H9 (cell line): ENCODE measurements around the gene ARHGEF10L. TPM values are rescaled to one million over a fixed set of nuclear protein-coding genes. Genes with fewer than 3 reads are reported as not detected.
A peak's percentile ranks its signal among the peaks of the same experiment; 100 is the strongest.

Experiments
- DNase-seq: peaks from one replicate; pipeline ENCODE4 v3.0.0-alpha.2; 2017
- H2AFZ ChIP-seq: one replicate; pipeline ENCODE4 v1.6.1; 2013; ENCODE audit warnings: mild to moderate bottlenecking, low read length, control low read depth, moderate library complexity
- H2AK5ac ChIP-seq: 2 replicates; pipeline ENCODE4 v1.6.1; 2013; ENCODE audit warnings: low read length, control low read depth, mixed read lengths; ENCODE audit not compliant: insufficient read length
- H2BK120ac ChIP-seq: one replicate; pipeline ENCODE4 v1.6.1; 2013; ENCODE audit warnings: low read depth, mild to moderate bottlenecking, low read length, control low read depth, inconsistent platforms; ENCODE audit not compliant: poor library complexity, severe bottlenecking
- H2BK12ac ChIP-seq: 2 replicates; pipeline ENCODE4 v1.6.1; 2013; ENCODE audit warnings: low read length, control low read depth, mixed read lengths, low read depth; ENCODE audit not compliant: insufficient read length
- H2BK15ac ChIP-seq: 2 replicates; pipeline ENCODE4 v1.6.1; 2013; ENCODE audit warnings: low read depth, low read length, control low read depth
- H2BK20ac ChIP-seq: one replicate; pipeline ENCODE4 v1.6.1; 2013; ENCODE audit warnings: low read depth, mild to moderate bottlenecking, low read length, control low read depth, inconsistent platforms; ENCODE audit not compliant: poor library complexity, severe bottlenecking
- H2BK5ac ChIP-seq: 2 replicates; pipeline ENCODE4 v1.6.1; 2013; ENCODE audit warnings: low read length, control low read depth, mixed read lengths; ENCODE audit not compliant: insufficient read length
- H3K14ac ChIP-seq: 2 replicates; pipeline ENCODE4 v1.6.1; 2013; ENCODE audit warnings: low read length, control low read depth; ENCODE audit not compliant: insufficient read depth
- H3K18ac ChIP-seq: 2 replicates; pipeline ENCODE4 v1.6.1; 2013; ENCODE audit warnings: low read depth, mild to moderate bottlenecking, mixed read lengths, low read length, control low read depth; ENCODE audit not compliant: insufficient read length
- H3K23ac ChIP-seq: 2 replicates; pipeline ENCODE4 v1.6.1; 2013; ENCODE audit warnings: low read length, control low read depth, mixed read lengths, low read depth; ENCODE audit not compliant: insufficient read length
- H3K23me2 ChIP-seq: 2 replicates; pipeline ENCODE4 v1.6.1; 2013; ENCODE audit warnings: low read depth, mild to moderate bottlenecking, mixed read lengths, low read length, control low read depth; ENCODE audit not compliant: insufficient read length, poor library complexity, severe bottlenecking
- H3K27ac ChIP-seq: 2 replicates; pipeline ENCODE4 v1.5.1; 2013; ENCODE audit warnings: low read length, control low read depth, mixed read lengths, low read depth; ENCODE audit not compliant: insufficient read length
- H3K27me3 ChIP-seq: 2 replicates; pipeline ENCODE4 v1.6.1; 2013; ENCODE audit warnings: low read length, control low read depth, inconsistent platforms; ENCODE audit not compliant: insufficient read depth
- H3K4ac ChIP-seq: 2 replicates; pipeline ENCODE4 v1.6.1; 2013; ENCODE audit warnings: low read depth, mild to moderate bottlenecking, control low read depth, inconsistent platforms, low read length, moderate library complexity
- H3K4me1 ChIP-seq: 2 replicates; pipeline ENCODE4 v1.6.1; 2013; ENCODE audit warnings: low read length, control low read depth, inconsistent platforms; ENCODE audit not compliant: insufficient read depth
- H3K4me2 ChIP-seq: 2 replicates; pipeline ENCODE4 v1.6.1; 2013; ENCODE audit warnings: low read length, control low read depth, mixed read lengths; ENCODE audit not compliant: insufficient read length, insufficient read depth
- H3K56ac ChIP-seq: 2 replicates; pipeline ENCODE4 v1.6.1; 2013; ENCODE audit warnings: low read depth, mild to moderate bottlenecking, mixed read lengths, low read length, control low read depth; ENCODE audit not compliant: insufficient read length
- H3K79me1 ChIP-seq: 2 replicates; pipeline ENCODE4 v1.6.1; 2013; ENCODE audit warnings: low read depth, mild to moderate bottlenecking, moderate library complexity, low read length, control low read depth, inconsistent platforms; ENCODE audit not compliant: insufficient read depth, poor library complexity, severe bottlenecking
- H3K79me2 ChIP-seq: 2 replicates; pipeline ENCODE4 v1.6.1; 2013; ENCODE audit warnings: low read length, control low read depth, inconsistent platforms; ENCODE audit not compliant: insufficient read depth
- H3K9ac ChIP-seq: 2 replicates; pipeline ENCODE4 v1.6.1; 2013; ENCODE audit warnings: low read length, control low read depth, mixed read lengths; ENCODE audit not compliant: insufficient read length; ENCODE audit errors: extremely low read depth
- H3K9me3 ChIP-seq: one replicate; pipeline ENCODE4 v1.6.1; 2013; ENCODE audit warnings: low read depth, low read length, inconsistent platforms; ENCODE audit not compliant: control insufficient read depth
- H3T11ph ChIP-seq: one replicate; pipeline ENCODE4 v1.6.1; 2013; ENCODE audit warnings: mild to moderate bottlenecking, low read length, control low read depth, inconsistent platforms
- H4K20me1 ChIP-seq: one replicate; pipeline ENCODE4 v1.6.1; 2013; ENCODE audit not compliant: control insufficient read depth, insufficient read length, insufficient read depth
- H4K5ac ChIP-seq: 2 replicates; pipeline ENCODE4 v1.6.1; 2013; ENCODE audit warnings: low read depth, mild to moderate bottlenecking, mixed read lengths, low read length, control low read depth; ENCODE audit not compliant: insufficient read length
- H4K8ac ChIP-seq: replicated peaks from 2 replicates; pipeline ENCODE4 v1.6.1; 2013; ENCODE audit warnings: low read length, control low read depth, mixed read lengths, low read depth; ENCODE audit not compliant: insufficient read length
- H4K91ac ChIP-seq: 2 replicates; pipeline ENCODE4 v1.6.1; 2013; ENCODE audit warnings: low read depth, mild to moderate bottlenecking, moderate library complexity, mixed read lengths, low read length, control low read depth; ENCODE audit not compliant: insufficient read length
- H3K27ac Mint-ChIP-seq, 3 experiments: 2 replicates in 2 of 3; 3 replicates in 1 of 3; pipeline ENCODE4 v1.8.0; 2020 to 2021; ENCODE audit warnings: mixed read lengths in 3 of 3, mild to moderate bottlenecking in 1 of 3, moderate library complexity in 1 of 3
- H3K27me3 Mint-ChIP-seq: 2 replicates; pipeline ENCODE4 v1.8.0; 2021; ENCODE audit warnings: low read depth, mild to moderate bottlenecking, moderate library complexity, mixed read lengths
- H3K36me3 Mint-ChIP-seq, 3 experiments: 2 replicates in 2 of 3; 3 replicates in 1 of 3; pipeline ENCODE4 v1.8.0; 2020 to 2021; ENCODE audit warnings: low read depth in 3 of 3, mixed read lengths in 3 of 3; ENCODE audit not compliant: insufficient read depth in 1 of 3
- H3K4me1 Mint-ChIP-seq, 2 experiments: 2 replicates each; pipeline ENCODE4 v1.8.0; 2020; ENCODE audit warnings: mixed read lengths in 2 of 2
- H3K4me3 Mint-ChIP-seq, 2 experiments: 2 replicates in 1 of 2; 3 replicates in 1 of 2; pipeline ENCODE4 v1.8.0; 2020 to 2021; ENCODE audit warnings: mild to moderate bottlenecking in 2 of 2, mixed read lengths in 2 of 2, moderate library complexity in 1 of 2
- H3K9me3 Mint-ChIP-seq, 2 experiments: 2 replicates in 1 of 2; 3 replicates in 1 of 2; pipeline ENCODE4 v1.8.0; 2020; ENCODE audit warnings: mild to moderate bottlenecking in 2 of 2, mixed read lengths in 2 of 2, moderate library complexity in 1 of 2
- CTCF ChIP-seq: fragments of 200-600 bp; sonication (generic); conservative IDR thresholded peaks from 3 replicates; pipeline ENCODE4 v1.8.0; 2021; ENCODE audit warnings: antibody characterized with exemption, mild to moderate bottlenecking
- WGBS: extraction: QIAGEN DNeasy Blood & Tissue Kit; methylation state at CpG from one replicate; pipeline ENCODE4 v1.1.7; 2013; ENCODE audit warnings: missing lambda C conversion rate, low lambda C conversion rate, mixed read lengths; ENCODE audit not compliant: insufficient read length; ENCODE audit errors: extremely low coverage; 5-methylcytosine and 5-hydroxymethylcytosine counted together
- total RNA-seq: library from RNA; stranded (reverse); gene quantifications from 2 replicates; pipeline ENCODE4 v1.2.1, GENCODE V29; 2021

The ARHGEF10L gene
- total RNA-seq, 1 experiment from 2014 or later = 20.2 TPM

GRCh38 chr1:17683598-17683997 is 144.1 kb downstream of the ARHGEF10L start:
- no peak overlapping the region for H2AFZ ChIP-seq
- no peak overlapping the region for H2BK120ac ChIP-seq
- no peaks in the 10 kb centered on the region for H3K9me3 Mint-ChIP-seq
- H3K4me1 Mint-ChIP-seq = peaks cover 17 to 23% of the 10 kb centered on the region in 2 experiments
- WGBS = no CpG with 5 or more reads among the region's 11 CpGs
- H3K27me3 ChIP-seq = no peaks in the 10 kb centered on the region
- H3K14ac ChIP-seq = no peak overlapping the region
- H3K18ac ChIP-seq = no peak overlapping the region
- H3K4ac ChIP-seq = no peak overlapping the region
- no peak overlapping the region for H4K91ac ChIP-seq
- H2AK5ac ChIP-seq = no peak overlapping the region
- no peak overlapping the region for H4K8ac ChIP-seq
- no peak overlapping the region for H3T11ph ChIP-seq
- H3K56ac ChIP-seq = no peak overlapping the region
- H2BK5ac ChIP-seq = no peak overlapping the region
- H3K23me2 ChIP-seq = no peaks in the 10 kb centered on the region
- no peak overlapping the region for H3K27ac ChIP-seq
- H4K5ac ChIP-seq = no peak overlapping the region
- no peak overlapping the region for H2BK12ac ChIP-seq
- H3K79me2 ChIP-seq = no peaks in the 10 kb centered on the region
- peaks cover 11 to 42% (median 14%) of the 10 kb centered on the region in 3 experiments for H3K36me3 Mint-ChIP-seq
- no peak overlapping the region for H3K23ac ChIP-seq
- no peak overlapping the region for H3K9ac ChIP-seq
- H3K79me1 ChIP-seq = no peaks in the 10 kb centered on the region
- peaks cover 3% of the 10 kb centered on the region; the same call in 1 of the 2 replicates for H3K4me1 ChIP-seq
- no peak overlapping the region for H3K4me3 Mint-ChIP-seq
- no peak overlapping the region for H3K4me2 ChIP-seq
- no peak for TF ChIP-seq CTCF
- H3K27me3 Mint-ChIP-seq = no peaks in the 10 kb centered on the region; the same call in 1 of the 2 replicates
- H2BK20ac ChIP-seq = no peak overlapping the region
- DNase-seq = no peak
- H4K20me1 ChIP-seq = no peaks in the 10 kb centered on the region
- no peak overlapping the region for H2BK15ac ChIP-seq
- peak overlapping the region in 1 of 3 experiments; percentile 55; a peak in 1 of 7 replicates for H3K27ac Mint-ChIP-seq
- H3K9me3 ChIP-seq = no peaks in the 10 kb centered on the region
